ENCODE data around the gene DGCR2.
"Not testable (repeated sequence)": the region's sequence is repeated elsewhere in the genome, so short reads cannot be mapped to it uniquely, and the experiment has no call there.

The DGCR2 gene

GRCh38 chr22:19084126-19084525 is 38.1 kb downstream of the DGCR2 start:
- DNase-seq (ENCODE audit: low spot score): not testable (repeated sequence)

DNA sequence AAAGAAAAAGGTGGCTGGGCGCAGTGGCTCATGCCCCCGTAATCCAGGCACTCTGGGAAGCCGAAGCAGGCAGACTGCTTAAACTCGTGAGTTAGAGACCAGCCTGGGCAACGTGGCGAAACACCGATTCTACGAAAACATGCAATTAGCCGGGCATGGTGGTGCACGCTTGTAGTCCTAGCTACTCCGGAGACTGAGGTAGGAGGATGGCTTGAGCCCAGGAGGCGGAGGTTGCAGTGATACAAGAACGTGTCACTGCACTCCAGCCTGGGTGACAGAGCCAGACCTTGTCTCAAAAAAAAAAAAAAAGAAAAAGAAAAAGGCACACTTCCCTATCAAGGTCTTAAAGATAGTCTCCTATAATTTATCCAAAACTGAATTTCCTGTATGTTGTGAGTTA is 39.4 kb downstream of the DGCR2 start:
- DNase-seq (ENCODE audit: low spot score): no peak

GRCh38 chr22:19082101-19082500 is 40.1 kb downstream of the DGCR2 start:
- no peak for DNase-seq (ENCODE audit: low spot score)

DNA sequence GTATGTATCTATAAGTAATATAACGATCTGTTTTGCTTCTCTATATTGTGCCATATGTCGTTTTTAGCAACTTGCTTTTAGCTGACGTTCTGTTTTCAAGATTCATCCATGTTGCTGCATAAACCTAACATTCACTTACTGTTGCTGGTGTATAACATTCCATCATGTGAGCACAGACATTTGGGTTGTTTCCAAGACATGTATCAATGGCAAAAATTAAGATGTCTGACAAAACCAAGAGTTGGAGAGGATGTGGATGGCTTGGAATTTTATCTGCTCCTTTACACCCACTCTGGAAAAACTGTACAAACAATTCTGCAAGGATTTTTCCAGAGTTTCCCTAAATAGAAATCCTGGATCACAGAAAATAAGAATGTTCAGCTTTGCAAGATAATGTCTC is 40.9 kb downstream of the DGCR2 start:
- DNase-seq (ENCODE audit: low spot score): no peak

- no peak for DNase-seq (ENCODE audit: low spot score)
Observed at GRCh38 chr22:19080853-19081252, 41.4 kb downstream of the DGCR2 start.

- no peak for DNase-seq (ENCODE audit: low spot score)
Observed at GRCh38 chr22:19079691-19080090, 42.5 kb downstream of the DGCR2 start.

DNA sequence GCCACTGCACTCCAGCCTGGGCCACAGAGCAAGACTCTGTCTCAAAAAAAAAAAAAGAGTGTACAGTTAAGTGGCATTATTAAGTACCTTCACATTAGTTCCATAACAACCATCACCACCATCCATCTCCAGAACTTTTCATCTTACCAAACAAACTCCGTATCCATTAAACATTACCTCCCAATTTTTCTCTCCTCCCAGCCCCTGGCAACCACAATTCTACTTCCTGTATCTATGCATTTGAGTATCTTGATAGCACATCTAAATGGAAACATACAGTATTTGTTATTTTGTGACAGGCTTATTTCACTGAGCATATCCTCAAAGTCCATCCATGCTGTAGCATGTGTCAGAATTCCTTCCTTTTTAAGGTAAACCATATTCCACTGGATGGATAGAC is 46.8 kb downstream of the DGCR2 start:
- DNase-seq (ENCODE audit: low spot score): no peak

DNA sequence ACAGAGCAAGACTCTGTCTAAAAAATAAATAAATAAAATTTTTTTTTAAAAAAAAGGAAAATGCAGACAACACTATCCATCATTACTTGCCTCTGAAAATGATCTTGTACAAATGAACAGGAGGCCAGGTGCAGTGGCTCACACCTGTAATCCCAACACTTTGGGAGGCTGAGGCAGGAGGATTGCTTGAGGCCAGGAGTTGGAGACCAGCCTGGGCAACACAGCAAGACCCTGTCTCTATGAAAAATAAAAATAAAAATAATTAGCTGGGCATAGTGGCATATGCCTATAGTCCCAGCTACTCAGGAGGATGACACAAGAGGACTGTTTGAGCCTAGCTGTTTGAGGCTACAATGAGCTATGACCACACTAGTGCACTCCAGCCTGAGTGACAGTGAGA is 49.4 kb downstream of the DGCR2 start:
- not testable (repeated sequence) for DNase-seq (ENCODE audit: low spot score)

DNA sequence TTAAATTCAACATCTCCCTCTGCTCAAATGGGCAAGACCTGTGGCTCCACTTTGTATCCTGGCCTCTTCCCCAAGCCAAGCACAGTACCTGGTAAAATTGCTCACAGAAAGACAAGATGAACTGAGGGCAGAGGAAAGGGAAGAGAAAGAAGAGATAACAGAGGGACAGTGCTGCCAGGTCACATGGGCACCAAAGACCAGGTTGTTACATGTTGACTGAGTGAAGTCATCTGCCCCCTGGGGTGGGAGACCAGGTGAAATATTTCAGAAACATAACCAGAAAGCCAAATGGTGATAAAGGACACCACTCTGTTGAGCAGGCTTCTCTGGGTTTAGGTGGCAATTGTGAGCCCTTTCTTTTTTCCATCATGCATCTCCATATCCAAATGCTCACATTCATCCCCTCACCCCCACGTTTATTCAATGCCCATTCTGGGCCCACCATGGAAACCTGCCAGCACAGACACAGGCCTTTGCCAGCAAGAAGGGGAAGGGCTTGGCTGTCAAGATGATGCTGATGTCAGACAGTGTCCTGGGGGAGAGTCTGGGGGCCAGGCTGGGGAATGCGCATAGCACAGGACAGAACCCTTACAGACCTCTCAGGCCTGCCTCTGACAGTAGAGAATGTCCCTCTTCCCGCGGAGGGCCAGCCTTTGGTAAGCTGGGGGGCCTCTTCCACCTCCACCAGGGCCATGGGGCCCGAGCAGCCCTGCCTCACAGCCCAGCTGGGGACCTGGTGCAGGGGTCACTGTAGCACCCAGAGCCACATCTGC is 51.6 kb downstream of the DGCR2 start:
- no peak for DNase-seq (ENCODE audit: low spot score)

- no peak for DNase-seq (ENCODE audit: low spot score)
Observed at GRCh38 chr22:19069451-19069850, 52.8 kb downstream of the DGCR2 start.

- no peak for DNase-seq (ENCODE audit: low spot score)
Observed at GRCh38 chr22:19068784-19069271, 53.4 kb downstream of the DGCR2 start.

DNA sequence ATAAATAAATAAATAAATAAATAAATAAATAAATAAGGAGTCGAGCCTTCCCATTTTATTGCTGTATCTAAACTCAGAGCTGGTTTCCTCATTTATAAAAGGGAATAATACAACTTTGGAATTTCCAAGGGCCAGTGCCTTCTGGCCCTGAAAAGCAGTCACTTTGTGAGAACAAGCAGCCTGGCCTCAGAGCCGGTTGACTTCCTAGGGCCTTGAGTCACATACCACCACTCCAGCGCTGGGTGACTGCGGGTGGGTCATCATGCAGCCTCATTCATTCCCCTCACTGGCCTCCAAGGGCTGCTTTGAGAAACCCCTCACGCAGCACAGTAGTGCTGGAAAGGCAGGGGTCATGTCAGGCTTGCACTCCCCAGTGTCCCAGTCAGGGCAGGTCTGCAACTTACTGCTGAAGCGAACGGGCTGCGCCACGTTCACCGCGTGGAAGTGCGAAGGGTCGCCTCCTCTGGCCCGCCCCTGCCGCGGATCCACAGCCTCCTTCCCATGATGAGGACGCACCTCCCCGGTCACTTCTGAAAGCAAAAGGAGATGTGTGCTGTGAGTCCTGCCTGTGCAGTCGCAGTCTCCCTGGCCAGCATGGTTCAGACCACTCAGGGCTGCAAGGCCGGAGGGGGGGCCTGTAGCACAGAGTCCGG is 54.4 kb downstream of the DGCR2 start:
- no peak for DNase-seq (ENCODE audit: low spot score)

DNA sequence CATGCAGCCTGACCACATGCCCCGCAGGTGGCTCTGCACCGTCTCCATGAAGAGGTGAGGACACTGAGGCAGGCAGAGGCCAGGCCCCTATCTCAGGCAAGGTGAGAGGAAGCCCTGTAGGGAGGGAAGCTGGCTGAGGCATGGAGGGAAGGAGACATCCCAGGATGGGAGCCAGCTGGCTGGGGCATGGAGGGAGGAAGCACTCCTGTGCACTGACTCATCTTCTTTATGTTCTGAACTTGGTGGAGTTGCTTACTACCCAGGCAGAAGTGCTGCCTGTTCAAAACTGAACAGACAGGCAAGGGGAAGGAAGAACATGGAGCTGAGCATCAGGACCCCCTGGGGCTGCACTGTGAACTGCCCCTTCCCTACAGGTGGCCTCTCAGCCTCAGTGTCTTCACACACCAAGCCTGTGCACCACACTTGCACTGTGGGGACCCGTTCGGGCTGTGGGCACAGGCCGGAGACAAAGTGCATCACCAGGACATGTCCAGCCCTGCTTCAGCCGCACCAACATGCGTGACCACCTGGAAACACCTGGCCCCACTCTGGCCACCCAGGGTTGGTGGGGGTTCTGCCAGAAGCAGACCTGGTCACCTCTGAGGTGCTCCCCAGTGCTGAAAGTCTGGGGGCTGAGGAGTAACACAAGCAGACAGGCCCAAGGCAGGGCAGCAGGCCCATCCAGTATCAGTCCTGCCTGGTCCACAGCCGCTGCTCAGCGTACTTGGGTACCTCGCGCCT is 55.5 kb downstream of the DGCR2 start:
- DNase-seq (ENCODE audit: low spot score): no peak

DNA sequence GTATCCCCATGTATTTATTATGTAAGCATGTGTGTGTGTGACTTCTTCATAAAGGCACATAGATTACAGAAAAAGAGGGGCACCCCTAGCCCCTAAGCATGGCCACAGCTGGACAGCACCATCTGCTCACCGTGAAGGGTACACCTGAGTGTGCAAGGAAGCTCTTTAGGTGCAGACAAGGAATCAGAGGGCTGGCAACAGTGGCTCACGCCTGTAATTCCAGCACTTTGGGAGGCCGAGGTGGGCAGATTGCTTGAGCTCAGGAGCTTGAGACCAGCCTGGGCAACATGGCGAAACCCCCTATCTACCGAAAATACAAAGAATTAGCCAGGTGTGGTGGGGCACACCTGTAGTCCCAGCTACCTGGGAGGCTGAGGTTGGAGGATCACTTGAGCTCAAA is 56.3 kb downstream of the DGCR2 start:
- no peak for DNase-seq (ENCODE audit: low spot score)

- DNase-seq (ENCODE audit: low spot score): no peak
Observed at GRCh38 chr22:19065298-19065859, 56.8 kb downstream of the DGCR2 start.

DNA sequence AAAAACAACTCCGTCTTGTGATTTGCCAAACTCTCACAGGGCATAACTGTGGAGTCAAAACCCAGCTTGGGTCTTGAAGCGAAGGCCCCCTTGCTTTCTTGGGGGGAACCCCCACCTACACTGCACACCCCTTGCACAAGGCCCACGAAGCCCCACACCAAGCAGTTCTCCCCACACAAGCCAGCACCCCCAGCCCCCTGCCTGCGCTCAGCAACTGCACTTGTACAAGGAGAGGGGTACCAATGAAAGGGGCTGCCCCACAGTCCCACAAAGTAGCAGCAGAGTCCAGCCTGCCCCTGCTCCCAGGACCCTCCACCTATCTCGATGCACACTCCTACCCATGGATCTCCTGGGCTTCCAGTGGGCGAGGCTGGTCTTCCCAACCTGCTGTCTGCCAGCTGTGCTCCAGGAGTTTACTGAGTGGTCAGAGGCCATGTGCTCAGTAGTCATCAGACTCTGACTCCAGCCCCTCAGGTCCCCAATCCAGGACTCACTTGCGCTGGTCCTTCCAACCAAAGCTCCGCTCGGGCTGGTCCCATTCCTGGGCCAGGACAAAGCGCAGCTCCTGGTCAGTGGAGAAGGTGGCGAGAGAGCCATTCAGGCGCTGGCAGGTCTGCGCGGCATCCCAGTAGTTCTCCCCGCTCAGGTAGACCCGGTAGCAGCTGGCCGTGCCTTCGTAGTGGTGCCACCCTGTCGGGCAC is 57.7 kb downstream of the DGCR2 start:
- DNase-seq (ENCODE audit: low spot score): no peak

GRCh38 chr22:19063581-19064353 is 58.4 kb downstream of the DGCR2 start:
- no peak for DNase-seq (ENCODE audit: low spot score)

- DNase-seq (ENCODE audit: low spot score): no peak
Observed at GRCh38 chr22:19062943-19063308, 59.3 kb downstream of the DGCR2 start.

- DNase-seq (ENCODE audit: low spot score): no peak
Observed at GRCh38 chr22:19062139-19062942, 59.9 kb downstream of the DGCR2 start.

GRCh38 chr22:19061471-19062138 is 60.6 kb downstream of the DGCR2 start:
- no peak for DNase-seq (ENCODE audit: low spot score)

All from globus pallidus (tissue), 1 donor.